Smooth muscle cell (in vitro differentiated cells): ENCODE data around the gene APBA2. TPM values are rescaled to one million over a fixed set of nuclear protein-coding genes. Genes with fewer than 3 reads are reported as not detected.

Experiments
- DNase-seq: peaks from one replicate; lab custom pipeline; 2025; ENCODE audit not compliant: unreplicated experiment; lab: John Stamatoyannopoulos, UW
- H2AFZ ChIP-seq: fragments of 200-600 bp; sonication (generic); 2 replicates; pipeline ENCODE4 v1.6.0; 2016; ENCODE audit warnings: antibody characterized with exemption, low read depth, mild to moderate bottlenecking
- H3F3A ChIP-seq: fragments of 200-600 bp; sonication (generic); 2 replicates; pipeline ENCODE4 v1.6.0; 2017; ENCODE audit warnings: antibody characterized with exemption, low read depth
- H3K27ac ChIP-seq: fragments of 200-600 bp; sonication (generic); 2 replicates; pipeline ENCODE4 v1.5.1; 2016; ENCODE audit warnings: low read depth, mild to moderate bottlenecking
- H3K27me3 ChIP-seq: fragments of 200-600 bp; sonication (generic); 2 replicates; pipeline ENCODE4 v1.6.1; 2016; ENCODE audit warnings: low read depth, mild to moderate bottlenecking
- H3K36me3 ChIP-seq: fragments of 200-600 bp; sonication (generic); 2 replicates; pipeline ENCODE4 v1.5.1; 2016; ENCODE audit warnings: low read depth
- H3K4me1 ChIP-seq: fragments of 200-600 bp; sonication (generic); 2 replicates; pipeline ENCODE4 v1.5.1; 2016; ENCODE audit warnings: low read depth
- H3K4me2 ChIP-seq: fragments of 200-600 bp; sonication (generic); 2 replicates; pipeline ENCODE4 v1.6.0; 2016; ENCODE audit warnings: mild to moderate bottlenecking
- H3K4me3 ChIP-seq: fragments of 200-600 bp; sonication (generic); 2 replicates; pipeline ENCODE4 v1.5.1; 2016; ENCODE audit warnings: mild to moderate bottlenecking
- H3K79me2 ChIP-seq: fragments of 200-600 bp; sonication (generic); 2 replicates; pipeline ENCODE4 v1.6.0; 2016; ENCODE audit warnings: low read depth, mild to moderate bottlenecking
- H3K9ac ChIP-seq: fragments of 200-600 bp; sonication (generic); 2 replicates; pipeline ENCODE4 v1.6.0; 2016; ENCODE audit warnings: low read depth
- H3K9me3 ChIP-seq: fragments of 200-600 bp; sonication (generic); replicated peaks from 2 replicates; pipeline ENCODE4 v1.5.1; 2016; ENCODE audit warnings: low read depth
- H4K20me1 ChIP-seq: fragments of 200-600 bp; sonication (generic); 2 replicates; pipeline ENCODE4 v1.6.0; 2016; ENCODE audit warnings: low read depth
- WGBS: methylation state at CpG from one replicate; pipeline ENCODE4 v1.1.7; 2016; ENCODE audit warnings: low lambda C conversion rate; 5-methylcytosine and 5-hydroxymethylcytosine counted together
- polyA plus RNA-seq: library from polyadenylated mRNA; unstranded; fragments of >200 nt; fragmentation: Nextera tagmentation; extraction: Ambion mirVana; gene quantifications from 2 replicates; pipeline ENCODE4 v1.2.1, GENCODE V29; 2016
- total RNA-seq: library from RNA; depleted of rRNA; stranded (reverse); fragments of >200 nt; gene quantifications from 2 replicates; pipeline ENCODE4 v1.2.3, GENCODE V29; 2014
- TF ChIP-seq, protein P1 (sequence below): fragments of 200-600 bp; sonication (generic); IDR thresholded peaks from 2 replicates; pipeline ENCODE4 v1.5.1; 2017; ENCODE audit warnings: borderline replicate concordance, mild to moderate bottlenecking, antibody characterized with exemption; ENCODE audit not compliant: insufficient read depth, poor library complexity, severe bottlenecking

Gene APBA2
- total and polyA plus RNA-seq, 2 experiments from 2014 or later: 10.2 to 14.9 TPM

DNA sequence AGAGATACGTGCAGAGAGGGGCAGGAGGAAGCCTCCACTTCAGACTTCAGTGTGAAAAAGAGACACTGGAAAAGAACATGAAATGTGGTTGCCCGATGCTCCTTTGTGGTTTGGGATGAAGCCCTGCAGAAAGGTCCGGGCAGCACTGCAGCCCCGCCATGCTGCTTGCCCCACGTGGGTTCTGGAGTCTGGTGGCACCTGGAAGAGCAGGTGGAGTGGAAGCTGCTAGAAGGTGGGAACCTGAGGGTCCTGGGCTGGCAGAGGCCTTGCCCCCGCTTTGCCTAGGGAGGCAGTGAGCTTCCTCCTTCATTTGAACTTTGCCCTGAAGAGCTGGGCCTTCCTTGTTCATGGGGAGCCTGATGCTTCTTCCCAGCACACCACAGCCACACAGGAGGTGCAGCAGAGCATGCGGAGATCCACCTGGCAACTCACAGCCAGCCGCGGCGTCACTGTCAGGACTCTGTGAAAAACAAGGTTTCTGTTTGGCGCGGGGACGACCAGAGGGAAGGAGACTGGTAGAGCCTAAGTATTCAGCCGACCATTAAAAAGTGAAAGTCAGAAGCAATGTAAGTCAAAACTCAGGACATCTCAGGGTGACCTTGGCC lies 59.0 kb downstream of the APBA2 start:
- Histone ChIP-seq H3K9ac (no peak overlapping the region), H3K27ac (no peak overlapping the region), H4K20me1 (no peaks in the 10 kb centered on the region), H3K4me3 (no peak overlapping the region), H3K79me2 (no peaks in the 10 kb centered on the region), H3K4me1 (no peaks in the 10 kb centered on the region), H3K27me3 (no peaks in the 10 kb centered on the region), H2AFZ (no peak overlapping the region), H3K36me3 (no peaks in the 10 kb centered on the region), H3K4me2 (no peak overlapping the region), H3F3A (no peaks in the 10 kb centered on the region), H3K9me3 (no peaks in the 10 kb centered on the region)
- TF ChIP-seq, protein P1, sequence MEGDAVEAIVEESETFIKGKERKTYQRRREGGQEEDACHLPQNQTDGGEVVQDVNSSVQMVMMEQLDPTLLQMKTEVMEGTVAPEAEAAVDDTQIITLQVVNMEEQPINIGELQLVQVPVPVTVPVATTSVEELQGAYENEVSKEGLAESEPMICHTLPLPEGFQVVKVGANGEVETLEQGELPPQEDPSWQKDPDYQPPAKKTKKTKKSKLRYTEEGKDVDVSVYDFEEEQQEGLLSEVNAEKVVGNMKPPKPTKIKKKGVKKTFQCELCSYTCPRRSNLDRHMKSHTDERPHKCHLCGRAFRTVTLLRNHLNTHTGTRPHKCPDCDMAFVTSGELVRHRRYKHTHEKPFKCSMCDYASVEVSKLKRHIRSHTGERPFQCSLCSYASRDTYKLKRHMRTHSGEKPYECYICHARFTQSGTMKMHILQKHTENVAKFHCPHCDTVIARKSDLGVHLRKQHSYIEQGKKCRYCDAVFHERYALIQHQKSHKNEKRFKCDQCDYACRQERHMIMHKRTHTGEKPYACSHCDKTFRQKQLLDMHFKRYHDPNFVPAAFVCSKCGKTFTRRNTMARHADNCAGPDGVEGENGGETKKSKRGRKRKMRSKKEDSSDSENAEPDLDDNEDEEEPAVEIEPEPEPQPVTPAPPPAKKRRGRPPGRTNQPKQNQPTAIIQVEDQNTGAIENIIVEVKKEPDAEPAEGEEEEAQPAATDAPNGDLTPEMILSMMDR: no peak
- 97% methylated on average over 14 of the region's 14 CpGs for WGBS
- no peak for DNase-seq

DNA sequence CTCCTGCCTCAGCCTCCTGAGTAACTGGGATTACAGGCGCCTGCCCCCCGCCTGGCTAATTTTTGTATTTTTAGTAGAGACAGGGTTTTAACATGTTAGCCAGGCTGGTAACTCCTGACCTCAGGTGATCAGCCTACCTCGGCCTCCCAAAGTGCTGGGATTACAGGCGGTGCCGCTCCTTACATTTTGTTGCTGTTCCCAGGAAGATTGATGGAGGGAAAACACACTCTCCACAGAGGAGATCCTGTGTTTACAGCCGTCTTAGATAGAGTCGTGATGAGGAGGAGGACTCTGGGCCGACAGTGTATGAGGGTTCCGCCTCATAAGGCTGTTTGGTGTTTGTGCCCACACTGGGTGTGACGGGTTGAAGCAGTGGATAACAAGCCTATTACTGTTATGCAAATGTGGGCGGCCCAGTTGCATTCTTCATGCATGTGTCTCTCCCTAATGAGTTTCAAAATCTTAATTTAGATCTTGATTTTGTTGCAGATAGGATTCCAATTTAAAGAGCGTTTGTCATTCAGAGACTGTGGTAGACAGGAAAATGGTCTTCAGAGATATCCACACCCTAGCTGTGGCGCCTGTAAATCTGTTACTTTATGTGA lies 60.0 kb downstream of the APBA2 start:
- Histone ChIP-seq H3K4me2 (no peak overlapping the region), H4K20me1 (no peaks in the 10 kb centered on the region), H3K4me1 (no peaks in the 10 kb centered on the region), H3K36me3 (no peaks in the 10 kb centered on the region), H3K9me3 (no peaks in the 10 kb centered on the region), H3K27ac (no peak overlapping the region), H3K79me2 (no peaks in the 10 kb centered on the region), H3F3A (no peaks in the 10 kb centered on the region), H2AFZ (no peak overlapping the region), H3K4me3 (no peak overlapping the region), H3K9ac (no peak overlapping the region), H3K27me3 (no peaks in the 10 kb centered on the region)
- WGBS: 93% methylated on average over 13 of the region's 13 CpGs
- TF ChIP-seq, protein P1: no peak
- DNase-seq: no peak

DNA sequence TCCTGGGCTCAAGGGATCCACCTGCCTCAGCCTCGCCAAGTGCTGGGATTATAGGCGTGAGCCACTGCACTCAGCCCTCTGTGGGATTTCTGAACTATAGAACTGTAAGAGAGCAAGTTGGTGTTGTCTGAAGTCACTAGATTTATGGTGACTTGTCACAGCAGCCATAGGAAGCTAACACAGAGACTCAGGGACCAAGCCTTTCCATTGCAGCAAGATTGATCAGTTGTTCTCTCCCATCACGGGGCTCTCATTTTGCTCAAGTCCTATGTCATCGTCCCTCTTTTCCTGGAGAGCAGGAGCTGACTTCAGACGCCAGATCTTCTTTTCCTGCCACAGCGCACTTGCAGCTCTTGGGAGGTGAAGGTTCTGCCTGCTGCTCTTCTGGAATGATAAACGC lies 61.0 kb downstream of the APBA2 start:
- TF ChIP-seq, protein P1: no peak

DNA sequence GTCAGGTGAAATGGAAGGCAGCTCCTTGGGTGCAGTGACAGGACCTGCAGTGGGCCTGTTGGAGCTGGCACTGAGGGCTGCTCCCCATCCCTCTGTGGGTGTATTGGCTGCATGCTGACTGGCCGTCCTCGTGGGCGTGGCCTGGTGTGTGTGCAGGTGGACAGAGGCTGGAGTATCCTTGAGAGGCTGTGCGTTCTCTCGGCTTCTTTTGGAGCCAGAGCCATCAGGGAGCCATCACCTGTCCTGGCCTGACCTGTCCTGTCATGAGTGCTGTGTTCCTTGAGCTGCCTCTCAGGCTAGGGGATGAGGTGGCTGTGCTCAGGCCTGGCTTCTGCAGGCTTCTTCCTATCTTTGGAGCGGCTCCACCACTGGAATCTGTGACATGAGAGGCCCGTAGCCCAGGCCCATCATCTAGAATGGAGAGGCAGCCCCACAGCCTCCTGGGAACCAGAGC lies 61.5 kb downstream of the APBA2 start:
- no peak overlapping the region for H2AFZ ChIP-seq
- no peaks in the 10 kb centered on the region for H3K36me3 ChIP-seq
- no peaks in the 10 kb centered on the region for H3F3A ChIP-seq
- no peaks in the 10 kb centered on the region for H4K20me1 ChIP-seq
- no peak for DNase-seq
- H3K27me3 ChIP-seq: no peaks in the 10 kb centered on the region
- no peak overlapping the region for H3K27ac ChIP-seq
- no peaks in the 10 kb centered on the region for H3K79me2 ChIP-seq
- 91% methylated on average over 7 of the region's 7 CpGs for WGBS
- H3K4me1 ChIP-seq: no peaks in the 10 kb centered on the region
- H3K4me2 ChIP-seq: no peak overlapping the region
- no peak overlapping the region for H3K4me3 ChIP-seq
- TF ChIP-seq, protein P1: no peak
- no peaks in the 10 kb centered on the region for H3K9me3 ChIP-seq
- H3K9ac ChIP-seq: no peak overlapping the region

More for the DNA sequence above, 61.0 kb downstream of the APBA2 start:
- Histone ChIP-seq H3K36me3 (no peaks in the 10 kb centered on the region), H3K27me3 (no peaks in the 10 kb centered on the region), H3K9ac (no peak overlapping the region), H3K4me3 (no peak overlapping the region), H3K27ac (no peak overlapping the region), H3K9me3 (no peaks in the 10 kb centered on the region), H3K4me2 (no peak overlapping the region), H3K79me2 (no peaks in the 10 kb centered on the region), H4K20me1 (no peaks in the 10 kb centered on the region), H3F3A (no peaks in the 10 kb centered on the region), H3K4me1 (no peaks in the 10 kb centered on the region), H2AFZ (no peak overlapping the region)
- 96% methylated on average over 7 of the region's 7 CpGs for WGBS
- DNase-seq: no peak
